IPS-18a (cell line): ENCODE results near the gene LDLRAD3.

ENCODE experiments used
- H3K27ac ChIP-seq: one replicate; pipeline ENCODE4 v1.5.1; 2013; ENCODE audit warnings: low read length
- H3K27me3 ChIP-seq: one replicate; pipeline ENCODE4 v1.6.1; 2013; ENCODE audit warnings: mild to moderate bottlenecking, low read length; ENCODE audit not compliant: control insufficient read depth, insufficient read depth
- H3K36me3 ChIP-seq: one replicate; pipeline ENCODE4 v1.6.1; 2013; ENCODE audit warnings: low read depth, low read length; ENCODE audit not compliant: control insufficient read depth
- H3K4me1 ChIP-seq: one replicate; pipeline ENCODE4 v1.6.1; 2013; ENCODE audit warnings: low read depth, low read length; ENCODE audit not compliant: control insufficient read depth
- H3K4me3 ChIP-seq: one replicate; pipeline ENCODE4 v1.5.1; 2013; ENCODE audit warnings: low read length
- H3K9ac ChIP-seq: one replicate; pipeline ENCODE4 v1.6.1; 2013; ENCODE audit warnings: mild to moderate bottlenecking, low read length, moderate library complexity
- H3K9me3 ChIP-seq: one replicate; pipeline ENCODE4 v1.6.1; 2013; ENCODE audit warnings: low read depth, low read length; ENCODE audit not compliant: control insufficient read depth

Gene LDLRAD3

GRCh38 chr11:36091256-36091811 is 147.5 kb downstream of the LDLRAD3 start:
- no peaks in the 10 kb centered on the region for H3K27me3 ChIP-seq
- peaks cover 26% of the 10 kb centered on the region for H3K4me1 ChIP-seq
- H3K9ac ChIP-seq: no peak overlapping the region
- H3K27ac ChIP-seq: peak overlapping the region; percentile 24
- peaks cover 3% of the 10 kb centered on the region for H3K36me3 ChIP-seq
- H3K4me3 ChIP-seq: no peak overlapping the region
- H3K9me3 ChIP-seq: peaks cover 6% of the 10 kb centered on the region

GRCh38 chr11:36092314-36093030 is 148.6 kb downstream of the LDLRAD3 start:
- Histone ChIP-seq H3K4me3 (no peak overlapping the region), H3K4me1 (peaks cover 16% of the 10 kb centered on the region), H3K9ac (no peak overlapping the region), H3K27me3 (no peaks in the 10 kb centered on the region), H3K27ac (no peak overlapping the region), H3K36me3 (peaks cover 3% of the 10 kb centered on the region), H3K9me3 (peaks cover 6% of the 10 kb centered on the region)

GRCh38 chr11:36093548-36093947 is 149.7 kb downstream of the LDLRAD3 start:
- H3K9me3 ChIP-seq: peaks cover 6% of the 10 kb centered on the region

GRCh38 chr11:36094164-36094563 is 150.3 kb downstream of the LDLRAD3 start:
- peaks cover 12% of the 10 kb centered on the region for H3K36me3 ChIP-seq
- H3K9me3 ChIP-seq: peaks cover 6% of the 10 kb centered on the region
- no peak overlapping the region for H3K27ac ChIP-seq
- peaks cover 18% of the 10 kb centered on the region for H3K4me1 ChIP-seq
- H3K27me3 ChIP-seq: no peaks in the 10 kb centered on the region
- no peak overlapping the region for H3K9ac ChIP-seq
- no peak overlapping the region for H3K4me3 ChIP-seq

More at GRCh38 chr11:36093548-36093947, 149.7 kb downstream of the LDLRAD3 start:
- no peak overlapping the region for H3K4me3 ChIP-seq
- no peaks in the 10 kb centered on the region for H3K27me3 ChIP-seq
- peaks cover 6% of the 10 kb centered on the region for H3K36me3 ChIP-seq
- no peak overlapping the region for H3K27ac ChIP-seq
- H3K9ac ChIP-seq: no peak overlapping the region
- peaks cover 16% of the 10 kb centered on the region for H3K4me1 ChIP-seq

GRCh38 chr11:36095716-36096115 is 151.9 kb downstream of the LDLRAD3 start:
- H3K36me3 ChIP-seq: peaks cover 21% of the 10 kb centered on the region
- H3K27ac ChIP-seq: no peak overlapping the region
- H3K9me3 ChIP-seq: peaks cover 6% of the 10 kb centered on the region
- H3K4me1 ChIP-seq: peaks cover 18% of the 10 kb centered on the region
- no peak overlapping the region for H3K9ac ChIP-seq
- no peaks in the 10 kb centered on the region for H3K27me3 ChIP-seq
- H3K4me3 ChIP-seq: no peak overlapping the region

GRCh38 chr11:36097219-36097650 is 153.4 kb downstream of the LDLRAD3 start:
- Histone ChIP-seq H3K4me1 (peaks cover 6% of the 10 kb centered on the region), H3K27ac (no peak overlapping the region), H3K9ac (no peak overlapping the region), H3K27me3 (no peaks in the 10 kb centered on the region), H3K4me3 (no peak overlapping the region), H3K36me3 (peaks cover 21% of the 10 kb centered on the region), H3K9me3 (peaks cover 6% of the 10 kb centered on the region)

GRCh38 chr11:36098087-36098486 is 154.2 kb downstream of the LDLRAD3 start:
- H3K36me3 ChIP-seq: peaks cover 21% of the 10 kb centered on the region
- no peak overlapping the region for H3K4me3 ChIP-seq
- no peaks in the 10 kb centered on the region for H3K27me3 ChIP-seq
- peaks cover 3% of the 10 kb centered on the region for H3K4me1 ChIP-seq
- peaks cover 6% of the 10 kb centered on the region for H3K9me3 ChIP-seq
- H3K27ac ChIP-seq: no peak overlapping the region
- no peak overlapping the region for H3K9ac ChIP-seq

GRCh38 chr11:36098853-36099375 is 155.1 kb downstream of the LDLRAD3 start:
- peaks cover 21% of the 10 kb centered on the region for H3K36me3 ChIP-seq

GRCh38 chr11:36101466-36101865 is 157.6 kb downstream of the LDLRAD3 start:
- no peaks in the 10 kb centered on the region for H3K9me3 ChIP-seq
- no peak overlapping the region for H3K27ac ChIP-seq
- peaks cover 23% of the 10 kb centered on the region for H3K4me1 ChIP-seq
- peaks cover 18% of the 10 kb centered on the region for H3K36me3 ChIP-seq
- H3K4me3 ChIP-seq: no peak overlapping the region
- H3K9ac ChIP-seq: no peak overlapping the region
- no peaks in the 10 kb centered on the region for H3K27me3 ChIP-seq

More at GRCh38 chr11:36098853-36099375, 155.1 kb downstream of the LDLRAD3 start:
- H3K27ac ChIP-seq: no peak overlapping the region
- H3K9me3 ChIP-seq: no peaks in the 10 kb centered on the region
- peaks cover 3% of the 10 kb centered on the region for H3K4me1 ChIP-seq
- H3K9ac ChIP-seq: no peak overlapping the region
- H3K27me3 ChIP-seq: no peaks in the 10 kb centered on the region
- H3K4me3 ChIP-seq: no peak overlapping the region

GRCh38 chr11:36102868-36103267 is 159.0 kb downstream of the LDLRAD3 start:
- H3K4me3 ChIP-seq: no peak overlapping the region
- H3K27ac ChIP-seq: no peak overlapping the region

GRCh38 chr11:36103933-36104530 is 160.2 kb downstream of the LDLRAD3 start:
- H3K9ac ChIP-seq: no peak overlapping the region
- H3K27me3 ChIP-seq: no peaks in the 10 kb centered on the region
- peaks cover 27% of the 10 kb centered on the region for H3K4me1 ChIP-seq
- H3K9me3 ChIP-seq: no peaks in the 10 kb centered on the region
- H3K27ac ChIP-seq: peak overlapping the region; percentile 70
- H3K4me3 ChIP-seq: no peak overlapping the region
- H3K36me3 ChIP-seq: peaks cover 11% of the 10 kb centered on the region

More at GRCh38 chr11:36102868-36103267, 159.0 kb downstream of the LDLRAD3 start:
- Histone ChIP-seq H3K9me3 (no peaks in the 10 kb centered on the region), H3K4me1 (peaks cover 23% of the 10 kb centered on the region), H3K27me3 (no peaks in the 10 kb centered on the region), H3K9ac (no peak overlapping the region), H3K36me3 (peaks cover 18% of the 10 kb centered on the region)
